ENCODE measurements around the gene CFAP47. TPM values are rescaled to one million over a fixed set of nuclear protein-coding genes. Genes with fewer than 3 reads are reported as not detected.
"Not testable (repeated sequence)": the region's sequence is repeated elsewhere in the genome, so short reads cannot be mapped to it uniquely, and the experiment has no call there.

The CFAP47 gene
- polyA plus RNA-seq, 1 donor = 0.91 TPM

GRCh38 chrX:36218801-36219200 is 299.3 kb downstream of the CFAP47 start:
- DNase-seq = no peak

DNA sequence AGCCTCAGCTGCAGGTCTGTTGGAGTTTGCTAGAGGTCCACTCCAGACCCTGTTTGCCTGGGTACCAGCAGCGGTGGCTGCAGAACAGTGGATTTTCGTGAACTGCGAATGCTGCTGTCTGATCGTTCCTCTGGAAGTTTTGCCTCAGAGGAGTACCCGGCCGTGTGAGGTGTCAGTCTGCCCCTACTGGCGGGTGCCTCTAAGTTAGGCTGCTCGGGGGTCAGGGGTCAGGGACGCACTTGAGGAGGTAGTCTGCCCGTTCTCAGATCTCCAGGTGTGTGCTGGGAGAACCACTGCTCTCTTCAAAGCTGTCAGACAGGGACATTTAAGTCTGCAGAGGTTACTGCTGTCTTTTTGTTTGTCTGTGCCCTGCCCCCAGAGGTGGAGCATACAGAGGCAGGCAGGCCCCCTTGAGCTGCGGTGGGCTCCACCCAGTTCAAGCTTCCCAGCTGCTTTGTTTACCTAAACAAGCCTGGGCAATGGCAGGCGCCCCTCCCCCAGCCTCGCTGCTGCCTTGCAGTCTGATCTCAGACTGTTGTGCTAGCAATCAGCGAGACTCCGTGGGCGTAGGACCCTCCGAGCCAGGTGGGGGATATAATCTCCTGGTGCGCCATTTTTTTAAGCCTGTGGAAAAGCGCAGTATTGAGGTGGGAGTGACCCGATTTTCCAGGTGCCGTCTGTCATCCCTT is 315.4 kb downstream of the CFAP47 start:
- not testable (repeated sequence) for DNase-seq

DNA sequence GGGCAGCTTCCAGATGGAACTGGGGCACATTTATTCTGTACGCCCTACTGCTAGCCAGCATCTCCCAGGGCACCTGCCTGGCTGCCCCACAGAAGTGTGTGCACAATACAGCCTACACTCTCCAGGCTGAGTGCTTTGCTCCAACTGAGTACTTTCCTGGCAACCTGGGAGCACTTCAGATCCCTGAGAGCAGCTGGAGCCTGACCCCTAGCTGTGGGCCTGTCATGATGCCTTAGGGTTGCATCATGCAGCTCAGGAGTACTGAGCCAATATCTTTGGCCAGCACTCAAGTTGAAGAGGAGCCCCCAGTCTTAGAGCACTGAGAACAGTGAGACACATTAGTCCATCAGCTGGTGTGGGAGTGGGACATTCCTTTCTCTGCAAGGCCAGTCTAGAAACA is 321.9 kb downstream of the CFAP47 start:
- DNase-seq = no peak

- DNase-seq = no peak
Observed at GRCh38 chrX:36266155-36266554, 346.6 kb downstream of the CFAP47 start.

GRCh38 chrX:36310136-36310535 is 390.6 kb downstream of the CFAP47 start:
- DNase-seq = no peak

GRCh38 chrX:36314303-36314702 is 394.8 kb downstream of the CFAP47 start:
- no peak for DNase-seq

DNA sequence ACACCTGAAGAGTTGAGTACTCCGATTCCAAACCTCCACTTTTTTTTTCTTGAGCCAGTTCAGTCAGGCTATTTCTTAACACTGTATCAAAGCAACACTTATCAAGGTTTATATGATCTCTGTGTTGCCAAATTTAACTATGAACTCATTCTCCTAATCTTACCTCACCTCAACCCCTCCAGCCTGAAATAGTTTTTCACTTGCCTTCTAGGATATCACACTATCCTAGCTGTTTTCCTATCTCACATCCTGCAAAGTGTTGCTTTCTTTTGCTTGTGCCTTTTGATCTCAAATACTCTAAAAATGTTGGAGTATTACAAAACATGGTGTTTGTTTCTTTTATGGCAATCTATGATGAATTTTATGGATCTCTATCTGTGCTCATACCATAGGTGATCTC is 415.0 kb downstream of the CFAP47 start:
- DNase-seq = no peak

DNA sequence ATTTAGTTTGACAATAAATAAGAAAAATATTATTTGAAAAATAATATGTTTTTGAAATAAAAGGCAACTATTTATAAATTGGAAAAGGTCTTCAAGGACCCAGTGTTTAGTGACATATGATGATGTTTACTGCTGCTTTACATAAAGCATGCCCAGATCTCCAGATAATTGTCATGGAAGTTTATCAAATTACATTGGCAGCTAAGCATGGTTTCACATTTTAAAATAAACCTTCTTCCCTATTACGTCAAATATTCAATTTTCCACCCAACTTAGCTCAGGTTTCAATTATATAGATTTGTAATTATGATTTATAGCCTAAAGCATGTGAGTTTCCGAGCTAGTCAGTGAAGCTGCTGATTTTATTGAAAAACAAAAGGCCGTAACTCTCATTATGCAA is 417.2 kb downstream of the CFAP47 start:
- DNase-seq = no peak

GRCh38 chrX:36344301-36344700 is 424.8 kb downstream of the CFAP47 start:
- no peak for DNase-seq

GRCh38 chrX:36348509-36348908 is 429.0 kb downstream of the CFAP47 start:
- DNase-seq = no peak

- no peak for DNase-seq
Observed at GRCh38 chrX:36357855-36358254, 438.3 kb downstream of the CFAP47 start.

DNA sequence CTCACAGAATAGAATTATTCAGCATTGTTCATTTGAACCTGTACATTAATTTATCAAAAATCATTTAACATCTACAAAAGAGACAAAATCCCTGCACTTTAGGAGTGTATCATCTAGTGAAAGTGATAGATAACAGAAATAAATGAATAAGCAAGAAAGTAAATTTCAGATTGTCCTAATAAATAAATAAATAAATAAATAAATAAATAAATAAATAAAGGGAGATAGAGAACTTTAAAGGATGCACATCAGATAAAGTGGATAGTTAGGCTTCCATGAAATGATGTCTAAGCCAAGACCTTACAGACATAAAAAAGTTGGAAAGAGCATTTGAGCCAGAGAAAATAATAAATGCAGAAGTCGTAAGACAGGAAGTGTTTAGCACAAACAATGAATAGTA is 444.7 kb downstream of the CFAP47 start:
- no peak for DNase-seq

DNA sequence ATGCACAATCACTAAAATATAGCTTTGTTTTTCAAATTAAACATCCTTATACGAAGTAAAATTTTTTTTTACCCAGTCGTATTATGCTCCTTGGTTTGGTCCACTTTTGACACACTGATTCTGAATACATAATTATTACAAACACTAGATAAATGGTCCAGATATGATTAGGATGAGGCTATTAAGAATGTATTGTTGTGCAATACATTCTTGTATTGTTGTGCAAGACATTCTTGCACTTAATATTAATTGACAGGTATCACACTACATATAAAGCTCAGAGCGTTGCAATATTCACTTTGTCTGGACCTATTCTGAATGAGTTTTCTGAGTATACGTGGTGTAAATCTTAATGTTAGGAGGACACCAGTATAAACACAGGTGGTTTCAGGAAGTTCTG is 464.0 kb downstream of the CFAP47 start:
- DNase-seq = no peak

DNA sequence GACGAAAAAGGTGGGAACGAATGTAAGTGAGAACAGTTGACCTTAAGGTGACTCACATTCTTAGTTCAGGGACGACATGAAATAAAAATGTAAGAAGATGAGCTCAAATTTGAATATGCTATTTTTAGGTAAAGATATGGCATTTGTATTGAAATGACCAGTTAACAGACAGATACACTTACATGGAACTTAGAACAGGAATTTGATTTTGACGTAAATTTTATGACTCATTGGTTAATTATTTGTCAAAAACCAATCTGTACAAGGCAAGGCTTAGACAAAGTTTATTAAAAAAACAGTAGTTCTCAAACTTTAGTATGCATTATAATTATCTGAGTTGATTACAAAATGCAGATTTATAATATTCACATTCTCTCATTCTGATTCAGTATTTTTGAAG is 469.4 kb downstream of the CFAP47 start:
- no peak for DNase-seq

GRCh38 chrX:36401774-36402173 is 482.2 kb downstream of the CFAP47 start:
- DNase-seq = no peak

GRCh38 chrX:36407836-36408235 is 488.3 kb downstream of the CFAP47 start:
- peak; percentile 3 for DNase-seq

DNA sequence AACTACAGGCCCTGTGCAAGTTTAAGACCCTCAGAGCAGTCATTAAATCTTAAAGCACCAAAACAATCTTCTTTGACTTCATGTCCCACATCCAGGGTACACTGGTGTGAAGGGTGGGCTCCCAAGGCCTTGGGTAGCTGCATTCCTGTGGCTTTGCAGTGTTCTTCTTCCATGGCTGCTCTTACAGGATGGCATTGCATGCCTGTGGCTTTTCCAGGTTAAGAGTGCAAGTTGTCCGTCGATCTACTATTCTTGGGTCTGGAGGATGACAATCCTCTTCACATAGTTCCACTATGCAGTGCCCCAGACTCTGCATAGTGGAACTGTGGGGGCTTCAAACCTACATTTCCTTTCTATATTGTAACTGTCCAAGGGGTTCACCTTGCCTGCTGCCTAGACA is 494.5 kb downstream of the CFAP47 start:
- no peak for DNase-seq

DNA sequence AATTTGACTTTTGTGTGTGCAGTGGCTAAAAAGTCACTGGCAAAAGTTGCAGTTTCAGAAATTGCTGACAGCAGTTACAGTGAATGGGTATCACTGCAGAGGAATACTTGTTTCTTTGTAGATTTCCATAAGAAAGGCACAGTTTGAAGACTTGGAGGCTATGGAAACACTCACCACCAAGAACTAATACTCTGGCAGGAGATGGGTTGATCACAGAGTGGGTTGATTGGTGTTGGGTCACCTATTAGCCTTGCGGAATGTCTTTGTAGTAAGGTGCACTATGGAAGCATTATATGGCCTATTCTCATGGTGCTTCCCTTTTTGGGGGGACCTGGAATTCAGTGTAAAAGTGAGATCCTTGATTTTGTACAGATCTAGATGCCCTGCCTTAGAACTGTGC is 502.8 kb downstream of the CFAP47 start:
- DNase-seq = no peak

DNA sequence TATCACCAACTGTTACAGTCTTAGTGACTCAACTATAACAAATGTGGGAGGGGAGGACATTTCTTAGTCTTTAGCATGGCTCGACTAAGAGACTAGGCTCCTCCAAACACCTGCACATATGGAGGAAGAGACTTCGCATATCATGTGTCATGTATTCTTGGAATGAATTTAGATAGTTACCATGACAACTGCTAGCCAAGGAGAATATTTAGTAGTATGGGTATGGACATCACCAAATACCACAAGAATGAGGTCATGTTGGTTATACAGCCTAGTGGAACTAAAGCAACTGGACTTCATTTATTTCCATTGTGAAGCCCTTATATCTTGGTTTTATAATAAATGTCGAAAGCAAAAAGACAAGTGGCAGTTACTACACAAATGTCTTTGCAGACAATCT is 512.3 kb downstream of the CFAP47 start:
- DNase-seq = no peak

DNA sequence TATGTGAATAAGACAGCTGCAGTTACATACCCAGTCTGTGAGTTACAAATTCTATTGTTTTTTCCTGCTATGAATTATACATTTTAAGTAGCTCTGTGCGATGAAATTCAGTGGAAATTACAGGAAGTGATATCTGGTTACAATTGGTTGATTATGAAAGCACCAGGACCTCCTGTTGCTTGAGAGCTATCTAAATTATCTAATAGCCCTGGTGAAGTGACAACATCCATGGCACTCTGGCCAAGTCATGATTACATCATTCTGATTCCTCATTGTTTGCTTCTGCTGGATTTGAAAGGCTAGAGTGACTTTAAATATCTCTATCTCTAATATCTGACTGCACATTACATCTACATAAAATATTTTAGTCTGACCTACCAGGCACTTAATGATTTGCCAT is 515.0 kb downstream of the CFAP47 start:
- no peak for DNase-seq

Measured in left kidney (tissue), 2 donors.